Activated T-helper 2 cell treated with anti-CD3 and anti-CD28 coated beads, Interferon-gamma antibody, Interleukin-2, Interleukin-4, amounts not matched to agents 10 μg/mL and 5 μg/mL and 100 μg/mL, durations not matched to agents 14 hours and 24 hours and 36 hours (primary cell): ENCODE results near the gene MAST4. TPM values are rescaled to one million over a fixed set of nuclear protein-coding genes. Genes with fewer than 3 reads are reported as not detected.

Experiments
- DNase-seq: peaks from one replicate; pipeline ENCODE4 v3.0.0; 2021; ENCODE audit warnings: low spot score
- H3K27ac Mint-ChIP-seq: one replicate; pipeline ENCODE4 v1.8.0; 2021; ENCODE audit warnings: mixed read lengths
- H3K27me3 Mint-ChIP-seq: one replicate; pipeline ENCODE4 v1.8.0; 2021; ENCODE audit warnings: low read depth, mixed read lengths
- H3K36me3 Mint-ChIP-seq: one replicate; pipeline ENCODE4 v1.8.0; 2021; ENCODE audit warnings: low read depth, mixed read lengths
- H3K4me1 Mint-ChIP-seq: one replicate; pipeline ENCODE4 v1.8.0; 2021; ENCODE audit warnings: low read depth, mixed read lengths
- H3K4me3 Mint-ChIP-seq: one replicate; pipeline ENCODE4 v1.8.0; 2021; ENCODE audit warnings: low read depth, mild to moderate bottlenecking, moderate library complexity, mixed read lengths
- H3K9me3 Mint-ChIP-seq: one replicate; pipeline ENCODE4 v1.8.0; 2021; ENCODE audit warnings: mixed read lengths
- intact Hi-C: fragments of 100-400 bp; cut with micrococcal nuclease; formaldehyde crosslinking; loops from one replicate; pipeline ENCODE4 v1.15.1; 2023
- total RNA-seq: library from RNA; stranded (reverse); gene quantifications from 2 replicates; pipeline ENCODE4 v1.2.3, GENCODE V29; 2022

MAST4 gene
- total RNA-seq, 1 donor from 2014 or later: 6.1 TPM

DNA sequence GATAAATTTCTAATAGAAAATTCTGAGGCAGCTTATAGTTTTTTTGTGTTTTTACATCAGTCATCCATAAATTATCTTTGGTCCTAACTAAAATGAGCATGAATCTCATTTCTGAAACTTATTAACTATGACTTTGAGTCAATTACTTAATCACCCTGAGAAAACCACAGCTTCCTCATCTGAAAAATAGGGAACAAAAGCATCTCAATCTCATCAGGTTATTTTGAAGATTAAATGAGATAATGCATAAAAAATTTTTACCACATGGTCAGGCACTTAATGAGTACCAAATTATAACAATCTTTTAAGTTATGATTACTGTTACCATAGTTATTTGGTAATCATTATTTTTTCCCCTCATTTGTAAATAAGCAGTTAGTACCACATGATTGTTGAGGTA lies 279.1 kb downstream of the MAST4 start:
- no peaks in the 10 kb centered on the region for H3K9me3 Mint-ChIP-seq
- H3K36me3 Mint-ChIP-seq: no peaks in the 10 kb centered on the region
- H3K4me3 Mint-ChIP-seq: no peak overlapping the region
- DNase-seq: no peak
- H3K4me1 Mint-ChIP-seq: peaks cover 6% of the 10 kb centered on the region
- no peak overlapping the region for H3K27ac Mint-ChIP-seq
- peaks cover 8% of the 10 kb centered on the region for H3K27me3 Mint-ChIP-seq
- intact Hi-C loops: no loop called here

DNA sequence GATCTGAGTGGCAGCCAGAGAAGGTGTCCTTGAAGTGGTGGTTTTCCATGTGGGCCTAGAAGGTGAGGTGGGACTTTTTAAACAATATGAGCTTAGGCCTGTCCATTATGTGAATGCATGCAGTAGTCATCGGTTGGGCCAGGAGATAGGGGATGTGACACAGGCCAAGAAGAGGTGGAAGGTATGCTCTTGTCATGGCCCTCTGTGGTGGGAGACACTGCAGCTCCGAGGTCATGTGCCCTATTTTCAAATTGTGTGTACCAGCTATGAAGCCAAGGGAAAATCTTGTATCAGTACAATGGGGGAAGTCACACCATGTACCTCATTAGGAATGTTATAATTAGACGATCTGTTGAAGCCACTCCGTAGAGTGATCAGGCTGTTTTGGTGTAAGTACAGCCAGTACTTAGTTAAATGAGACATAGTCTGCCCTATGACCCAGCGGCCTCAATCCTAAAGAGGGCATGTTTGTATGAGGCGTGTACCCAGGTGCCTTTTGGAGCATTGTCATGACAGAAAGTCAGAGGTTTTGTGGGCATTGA lies 280.1 kb downstream of the MAST4 start:
- Mint-ChIP-seq H3K27me3 (peaks cover 13% of the 10 kb centered on the region), H3K36me3 (no peaks in the 10 kb centered on the region), H3K4me1 (peaks cover 6% of the 10 kb centered on the region), H3K9me3 (no peaks in the 10 kb centered on the region), H3K4me3 (no peak overlapping the region), H3K27ac (no peak overlapping the region)
- no peak for DNase-seq
- intact Hi-C loops: no loop called here

- Mint-ChIP-seq H3K27me3 (peaks cover 17% of the 10 kb centered on the region), H3K4me1 (peaks cover 14% of the 10 kb centered on the region), H3K27ac (no peak overlapping the region), H3K36me3 (no peaks in the 10 kb centered on the region), H3K9me3 (no peaks in the 10 kb centered on the region), H3K4me3 (no peak overlapping the region)
- no peak for DNase-seq
- intact Hi-C loops: no loop called here
Measured at GRCh38 chr5:66877843-66878242, 281.6 kb downstream of the MAST4 start.

- Mint-ChIP-seq H3K4me1 (peaks cover 16% of the 10 kb centered on the region), H3K36me3 (no peaks in the 10 kb centered on the region), H3K27ac (no peak overlapping the region), H3K27me3 (peaks cover 14% of the 10 kb centered on the region), H3K9me3 (no peaks in the 10 kb centered on the region), H3K4me3 (no peak overlapping the region)
- intact Hi-C loops: no loop called here
- DNase-seq: no peak
Measured at GRCh38 chr5:66880401-66880800, 284.2 kb downstream of the MAST4 start.

DNA sequence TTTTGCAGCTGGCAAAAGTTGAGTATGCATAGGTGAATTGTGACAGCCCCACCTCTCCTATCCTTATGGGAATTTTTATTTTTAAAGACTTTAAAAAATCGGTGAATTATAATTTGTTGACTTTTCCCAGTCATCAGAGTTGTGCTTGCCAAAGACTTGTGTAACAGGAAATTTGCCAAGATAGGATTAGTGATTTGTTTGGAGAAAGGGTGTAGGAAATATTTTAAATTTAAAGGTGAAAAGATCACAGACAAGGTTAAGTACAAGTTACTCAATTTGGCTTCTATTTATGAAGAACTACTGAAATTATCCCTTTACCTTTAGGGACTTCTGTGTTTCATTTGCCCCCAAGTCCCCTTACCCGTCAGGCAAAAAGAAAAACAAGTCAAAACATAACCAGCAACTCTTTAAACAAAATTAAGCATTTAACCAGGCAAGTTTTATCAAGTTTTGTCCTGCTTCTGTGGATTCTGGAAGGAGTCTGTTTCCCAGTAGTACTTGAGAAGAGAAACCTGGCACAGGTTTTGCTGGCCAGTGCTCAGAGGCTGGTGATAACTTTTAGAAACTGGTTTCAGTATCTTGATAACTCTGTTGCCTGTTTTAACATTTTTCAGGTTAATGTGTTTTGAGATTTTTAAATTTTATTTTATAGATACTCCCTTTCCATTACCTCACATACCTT lies 285.4 kb downstream of the MAST4 start:
- H3K9me3 Mint-ChIP-seq: no peaks in the 10 kb centered on the region
- DNase-seq: no peak
- intact Hi-C loops: loop anchor here (1.0 kb wide), 1 partner anchor 15 kb away; no protein-coding TSS in a partner anchor
- H3K27me3 Mint-ChIP-seq: peaks cover 16% of the 10 kb centered on the region
- H3K4me1 Mint-ChIP-seq: peaks cover 16% of the 10 kb centered on the region
- H3K36me3 Mint-ChIP-seq: no peaks in the 10 kb centered on the region
- H3K4me3 Mint-ChIP-seq: no peak overlapping the region
- no peak overlapping the region for H3K27ac Mint-ChIP-seq

DNA sequence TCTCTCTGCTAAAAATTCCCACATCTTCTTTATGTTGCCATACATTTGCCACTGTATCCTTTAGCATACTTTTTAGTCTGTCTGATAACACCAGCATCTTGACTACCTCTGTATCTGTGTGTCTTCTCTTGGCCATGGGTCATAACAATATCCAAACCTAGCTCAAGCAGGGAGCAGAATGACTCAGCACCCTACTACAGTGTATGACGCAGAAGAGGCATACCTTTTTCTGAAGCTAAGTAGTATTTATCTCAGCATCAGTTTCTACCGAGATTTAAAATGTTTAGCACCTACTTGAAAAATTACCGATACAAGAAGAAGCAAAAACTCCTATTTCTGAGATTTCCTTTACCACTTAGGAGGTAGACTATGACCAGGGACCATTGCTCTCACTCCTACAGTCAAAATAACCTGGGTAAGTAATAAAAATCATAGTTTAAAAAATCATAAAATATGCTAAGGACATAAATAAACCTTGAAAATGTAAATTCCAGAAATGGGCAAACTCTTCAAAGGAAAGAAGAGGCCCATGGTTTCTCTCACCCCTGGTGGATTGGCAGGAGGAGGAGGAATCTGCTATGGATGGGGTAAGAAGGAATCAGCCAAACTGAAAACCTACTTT lies 286.5 kb downstream of the MAST4 start:
- Mint-ChIP-seq H3K27me3 (peaks cover 18% of the 10 kb centered on the region), H3K36me3 (no peaks in the 10 kb centered on the region), H3K4me1 (peaks cover 16% of the 10 kb centered on the region), H3K9me3 (no peaks in the 10 kb centered on the region), H3K4me3 (no peak overlapping the region), H3K27ac (peak overlapping the region; percentile 20)
- no peak for DNase-seq
- intact Hi-C loops: loop anchor here (1.0 kb wide), 1 partner anchor 14 kb away; no protein-coding TSS in a partner anchor

DNA sequence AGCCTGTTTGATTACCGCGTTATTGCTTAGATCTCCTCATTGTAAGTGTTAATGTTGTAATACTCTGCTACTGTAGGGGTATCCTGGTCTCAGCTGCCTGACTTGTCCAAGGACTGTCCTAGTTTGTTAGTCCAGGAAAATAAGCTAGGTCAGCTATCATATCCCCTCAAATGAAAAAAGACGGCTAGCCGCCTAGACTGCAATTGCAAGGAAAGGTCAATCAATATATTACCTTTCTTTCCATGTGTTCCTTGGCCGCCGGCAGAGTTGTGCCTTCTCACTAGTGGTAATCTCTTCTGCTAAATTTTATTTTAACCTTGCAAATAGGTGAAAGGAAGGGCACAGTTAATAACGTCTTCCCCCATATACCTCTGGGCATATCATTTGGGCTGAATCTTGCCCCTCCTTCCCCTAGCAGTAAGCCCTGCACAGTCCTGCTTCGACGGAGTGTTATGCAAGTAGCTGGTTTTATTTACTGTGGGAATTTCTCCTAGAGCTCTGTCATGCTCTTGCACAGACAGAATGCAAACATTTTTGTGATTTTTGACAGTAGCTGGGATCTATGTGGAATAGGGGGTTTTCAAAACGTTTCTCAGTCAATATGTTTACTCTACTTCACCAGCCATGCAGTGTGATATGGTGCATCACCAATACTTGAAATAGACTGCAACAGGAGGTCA lies 288.5 kb downstream of the MAST4 start:
- Mint-ChIP-seq H3K27ac (no peak overlapping the region), H3K36me3 (no peaks in the 10 kb centered on the region), H3K27me3 (peaks cover 27% of the 10 kb centered on the region), H3K9me3 (no peaks in the 10 kb centered on the region), H3K4me3 (no peak overlapping the region), H3K4me1 (peaks cover 10% of the 10 kb centered on the region)
- intact Hi-C loops: no loop called here
- no peak for DNase-seq

DNA sequence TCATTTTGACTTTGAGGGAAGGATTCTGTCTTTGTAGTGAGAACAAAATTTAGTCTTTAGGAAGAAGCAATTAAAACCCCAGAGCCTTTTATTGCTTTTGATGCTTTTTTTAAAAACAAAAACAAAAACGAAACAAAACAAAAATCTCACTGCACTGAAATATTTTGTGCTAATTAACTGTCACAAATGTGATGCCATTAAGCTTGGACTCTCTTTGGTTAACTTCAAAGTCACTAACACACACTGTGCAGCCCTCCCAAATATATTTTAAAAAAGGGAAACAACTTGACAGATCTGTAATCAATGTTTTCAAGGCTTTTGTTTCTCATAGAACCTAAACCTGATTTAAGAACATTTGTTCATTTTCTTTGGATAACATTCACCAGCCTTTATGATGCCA lies 290.7 kb downstream of the MAST4 start:
- Mint-ChIP-seq H3K9me3 (no peaks in the 10 kb centered on the region), H3K27ac (no peak overlapping the region), H3K27me3 (peaks cover 38% of the 10 kb centered on the region), H3K4me1 (peaks cover 10% of the 10 kb centered on the region), H3K4me3 (no peak overlapping the region), H3K36me3 (no peaks in the 10 kb centered on the region)
- intact Hi-C loops: no loop called here
- no peak for DNase-seq

GRCh38 chr5:66888613-66889012 lies 292.4 kb downstream of the MAST4 start:
- H3K4me1 Mint-ChIP-seq: peaks cover 6% of the 10 kb centered on the region
- no peaks in the 10 kb centered on the region for H3K9me3 Mint-ChIP-seq
- no peak overlapping the region for H3K27ac Mint-ChIP-seq
- intact Hi-C loops: no loop called here
- no peak overlapping the region for H3K4me3 Mint-ChIP-seq
- no peak for DNase-seq
- no peaks in the 10 kb centered on the region for H3K36me3 Mint-ChIP-seq
- peaks cover 36% of the 10 kb centered on the region for H3K27me3 Mint-ChIP-seq

- no peak for DNase-seq
- H3K36me3 Mint-ChIP-seq: no peaks in the 10 kb centered on the region
- peaks cover 36% of the 10 kb centered on the region for H3K27me3 Mint-ChIP-seq
- H3K4me1 Mint-ChIP-seq: peaks cover 6% of the 10 kb centered on the region
- no peak overlapping the region for H3K27ac Mint-ChIP-seq
- intact Hi-C loops: no loop called here
- no peak overlapping the region for H3K4me3 Mint-ChIP-seq
- no peaks in the 10 kb centered on the region for H3K9me3 Mint-ChIP-seq
Measured at GRCh38 chr5:66889056-66889455, 292.9 kb downstream of the MAST4 start.

- H3K4me3 Mint-ChIP-seq: no peak overlapping the region
- H3K4me1 Mint-ChIP-seq: peaks cover 6% of the 10 kb centered on the region
- H3K9me3 Mint-ChIP-seq: no peaks in the 10 kb centered on the region
- no peak for DNase-seq
- H3K36me3 Mint-ChIP-seq: no peaks in the 10 kb centered on the region
- intact Hi-C loops: no loop called here
- peaks cover 36% of the 10 kb centered on the region for H3K27me3 Mint-ChIP-seq
- H3K27ac Mint-ChIP-seq: no peak overlapping the region
Measured at GRCh38 chr5:66889524-66889923, 293.3 kb downstream of the MAST4 start.

- intact Hi-C loops: loop anchor here (5.0 kb wide), 1 partner anchor 49 kb away; no protein-coding TSS in a partner anchor
- peaks cover 18% of the 10 kb centered on the region for H3K4me1 Mint-ChIP-seq
- H3K36me3 Mint-ChIP-seq: no peaks in the 10 kb centered on the region
- peaks cover 40% of the 10 kb centered on the region for H3K27me3 Mint-ChIP-seq
- DNase-seq: no peak
- no peaks in the 10 kb centered on the region for H3K9me3 Mint-ChIP-seq
- no peak overlapping the region for H3K4me3 Mint-ChIP-seq
- H3K27ac Mint-ChIP-seq: no peak overlapping the region
Measured at GRCh38 chr5:66891184-66891925, 295.2 kb downstream of the MAST4 start.
